ENCODE results near the gene PTPDC1. TPM values are rescaled to one million over a fixed set of nuclear protein-coding genes. Genes with fewer than 3 reads are reported as not detected.

Gene PTPDC1
- total RNA-seq, 3 donors from 2014 or later (not counting 1 experiment from before 2014, with no cell fraction given): 2.8 to 3.9 (median 3.4) TPM

- ATAC-seq: no peak
- no peak overlapping the region for H3K27ac Mint-ChIP-seq
- Histone ChIP-seq H3K27me3 (ENCODE audit: control insufficient read depth, insufficient read depth, low read length) (no peaks in the 10 kb centered on the region), H3K9me3 (ENCODE audit: control insufficient read depth, insufficient read depth, low read length) (peaks cover 12% of the 10 kb centered on the region), H3K4me1 (ENCODE audit: control insufficient read depth, insufficient read depth, low read length) (no peaks in the 10 kb centered on the region), H3K36me3 (ENCODE audit: control insufficient read depth, insufficient read depth, low read length) (no peaks in the 10 kb centered on the region), H3K27ac (ENCODE audit: low read length) (no peak overlapping the region), H3K4me3 (ENCODE audit: low read length) (no peak overlapping the region)
- WGBS (ENCODE audit: insufficient coverage): 100% methylated on average over 1 of the region's 1 CpG
- H3K27me3 Mint-ChIP-seq (ENCODE audit: low read depth in 2 of 2): peaks cover 0 to 5% of the 10 kb centered on the region in 2 donors
- no peak overlapping the region for H3K4me3 Mint-ChIP-seq
- TF ChIP-seq, protein P1, sequence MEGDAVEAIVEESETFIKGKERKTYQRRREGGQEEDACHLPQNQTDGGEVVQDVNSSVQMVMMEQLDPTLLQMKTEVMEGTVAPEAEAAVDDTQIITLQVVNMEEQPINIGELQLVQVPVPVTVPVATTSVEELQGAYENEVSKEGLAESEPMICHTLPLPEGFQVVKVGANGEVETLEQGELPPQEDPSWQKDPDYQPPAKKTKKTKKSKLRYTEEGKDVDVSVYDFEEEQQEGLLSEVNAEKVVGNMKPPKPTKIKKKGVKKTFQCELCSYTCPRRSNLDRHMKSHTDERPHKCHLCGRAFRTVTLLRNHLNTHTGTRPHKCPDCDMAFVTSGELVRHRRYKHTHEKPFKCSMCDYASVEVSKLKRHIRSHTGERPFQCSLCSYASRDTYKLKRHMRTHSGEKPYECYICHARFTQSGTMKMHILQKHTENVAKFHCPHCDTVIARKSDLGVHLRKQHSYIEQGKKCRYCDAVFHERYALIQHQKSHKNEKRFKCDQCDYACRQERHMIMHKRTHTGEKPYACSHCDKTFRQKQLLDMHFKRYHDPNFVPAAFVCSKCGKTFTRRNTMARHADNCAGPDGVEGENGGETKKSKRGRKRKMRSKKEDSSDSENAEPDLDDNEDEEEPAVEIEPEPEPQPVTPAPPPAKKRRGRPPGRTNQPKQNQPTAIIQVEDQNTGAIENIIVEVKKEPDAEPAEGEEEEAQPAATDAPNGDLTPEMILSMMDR (IDR thresholded peaks at IDR 0.05): no peak
- H3K4me1 Mint-ChIP-seq: no peaks in the 10 kb centered on the region
- intact Hi-C loops (cut with micrococcal nuclease): no loop called here
- H3K36me3 Mint-ChIP-seq: peaks cover 8% of the 10 kb centered on the region
- H3K9me3 Mint-ChIP-seq: peaks cover 3 to 6% of the 10 kb centered on the region in 2 donors
- DNase-seq: no peak
Measured at GRCh38 chr9:94057918-94058317, 26.3 kb upstream of the PTPDC1 start.

- H3K27me3 Mint-ChIP-seq (ENCODE audit: low read depth in 2 of 2): no peaks in the 10 kb centered on the region
- no peak overlapping the region for H3K27ac ChIP-seq (ENCODE audit: low read length)
- ATAC-seq: no peak
- H3K9me3 Mint-ChIP-seq: peaks cover 3 to 6% of the 10 kb centered on the region in 2 donors
- H3K36me3 ChIP-seq (ENCODE audit: control insufficient read depth, insufficient read depth, low read length): no peaks in the 10 kb centered on the region
- peaks cover 5 to 7% of the 10 kb centered on the region in 2 donors for H3K4me1 Mint-ChIP-seq
- no peak overlapping the region for H3K4me3 Mint-ChIP-seq
- H3K27me3 ChIP-seq (ENCODE audit: control insufficient read depth, insufficient read depth, low read length): no peaks in the 10 kb centered on the region
- H3K27ac Mint-ChIP-seq: no peak overlapping the region
- intact Hi-C loops (cut with micrococcal nuclease): no loop called here
- TF ChIP-seq, protein P1 (IDR thresholded peaks at IDR 0.05): no peak
- no peaks in the 10 kb centered on the region for H3K4me1 ChIP-seq (ENCODE audit: control insufficient read depth, insufficient read depth, low read length)
- no peak for DNase-seq
- no peak overlapping the region for H3K4me3 ChIP-seq (ENCODE audit: low read length)
- WGBS (ENCODE audit: insufficient coverage): 96% methylated on average over 3 of the region's 3 CpGs
- H3K9me3 ChIP-seq (ENCODE audit: control insufficient read depth, insufficient read depth, low read length): peaks cover 12% of the 10 kb centered on the region
- peaks cover 8% of the 10 kb centered on the region for H3K36me3 Mint-ChIP-seq
Measured at GRCh38 chr9:94061864-94062263, 22.4 kb upstream of the PTPDC1 start.

DNA sequence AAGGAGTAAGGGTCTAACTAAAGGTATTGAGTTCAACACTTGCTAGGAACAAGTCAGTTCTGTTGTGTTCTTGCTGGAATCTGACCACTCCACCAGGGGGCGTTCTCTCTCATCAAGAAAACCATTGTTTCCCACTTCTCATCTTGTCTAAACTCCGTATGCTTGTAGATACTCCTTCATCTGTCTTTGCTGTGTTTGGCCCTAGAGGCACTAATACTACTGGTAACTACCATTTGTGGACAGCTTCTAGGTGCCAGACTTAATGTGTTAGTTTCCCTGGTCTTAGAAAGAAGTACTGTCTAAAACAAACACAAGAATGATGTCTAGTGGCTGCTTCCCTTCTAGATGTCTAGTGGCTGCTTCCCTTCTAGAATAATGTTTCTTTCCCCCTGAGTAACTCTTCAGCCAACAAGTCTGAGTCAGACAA is 18.7 kb upstream of the PTPDC1 start:
- DNase-seq: peak; percentile 56 to 87
- TF ChIP-seq, protein P1 (IDR thresholded peaks at IDR 0.05): peak; percentile 90
- intact Hi-C loops (cut with micrococcal nuclease): loop anchor here (1.0 kb wide), 1 partner anchor 148 kb away; no protein-coding TSS in a partner anchor
- H3K9me3 Mint-ChIP-seq: peaks cover 3 to 6% of the 10 kb centered on the region in 2 donors
- no peaks in the 10 kb centered on the region for H3K27me3 ChIP-seq (ENCODE audit: control insufficient read depth, insufficient read depth, low read length)
- H3K36me3 ChIP-seq (ENCODE audit: control insufficient read depth, insufficient read depth, low read length): no peaks in the 10 kb centered on the region
- ATAC-seq: peak; percentile 73 to 75 (median 74)
- H3K36me3 Mint-ChIP-seq: peaks cover 8% of the 10 kb centered on the region
- H3K9me3 ChIP-seq (ENCODE audit: control insufficient read depth, insufficient read depth, low read length): peaks cover 12% of the 10 kb centered on the region
- whole genome bisulfite sequencing (ENCODE audit: insufficient coverage): 6% methylated on average over 2 of the region's 2 CpGs
- H3K27ac ChIP-seq (ENCODE audit: low read length): no peak overlapping the region
- no peaks in the 10 kb centered on the region for H3K4me1 ChIP-seq (ENCODE audit: control insufficient read depth, insufficient read depth, low read length)
- H3K27me3 Mint-ChIP-seq (ENCODE audit: low read depth in 2 of 2): no peaks in the 10 kb centered on the region
- H3K27ac Mint-ChIP-seq: no peak overlapping the region
- no peak overlapping the region for H3K4me3 Mint-ChIP-seq
- no peak overlapping the region for H3K4me3 ChIP-seq (ENCODE audit: low read length)
- H3K4me1 Mint-ChIP-seq: peaks cover 5 to 7% of the 10 kb centered on the region in 2 donors

DNA sequence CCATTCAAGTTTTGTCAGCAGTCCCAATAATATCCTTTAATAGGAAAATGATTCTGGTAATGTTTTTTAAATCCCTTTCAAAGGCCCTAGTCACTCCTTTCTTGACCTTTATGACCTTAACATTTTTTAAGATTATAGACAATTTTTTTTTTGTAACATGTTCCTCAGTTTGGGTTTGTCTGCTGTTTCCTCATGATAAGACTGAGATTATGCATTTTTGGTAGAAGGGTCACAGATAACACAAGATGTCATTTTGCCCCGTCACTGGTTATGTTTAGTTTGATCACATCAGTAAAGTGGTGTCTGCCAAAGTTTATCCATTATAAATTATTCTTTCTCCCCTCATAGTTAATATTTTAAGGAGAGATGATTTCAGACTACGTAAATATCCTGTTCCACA is 16.0 kb upstream of the PTPDC1 start:
- intact Hi-C loops (cut with micrococcal nuclease): no loop called here
- H3K4me3 Mint-ChIP-seq: no peak overlapping the region
- H3K9me3 ChIP-seq (ENCODE audit: control insufficient read depth, insufficient read depth, low read length): no peaks in the 10 kb centered on the region

More for the DNA sequence above, 16.0 kb upstream of the PTPDC1 start:
- Histone ChIP-seq H3K4me3 (ENCODE audit: low read length) (no peak overlapping the region), H3K27ac (ENCODE audit: low read length) (no peak overlapping the region), H3K36me3 (ENCODE audit: control insufficient read depth, insufficient read depth, low read length) (no peaks in the 10 kb centered on the region), H3K27me3 (ENCODE audit: control insufficient read depth, insufficient read depth, low read length) (no peaks in the 10 kb centered on the region), H3K4me1 (ENCODE audit: control insufficient read depth, insufficient read depth, low read length) (no peaks in the 10 kb centered on the region)
- no peaks in the 10 kb centered on the region for H3K27me3 Mint-ChIP-seq (ENCODE audit: low read depth in 2 of 2)
- no peaks in the 10 kb centered on the region for H3K9me3 Mint-ChIP-seq
- no peak overlapping the region for H3K27ac Mint-ChIP-seq
- no peaks in the 10 kb centered on the region for H3K36me3 Mint-ChIP-seq
- no CpG with 5 or more reads among the region's 2 CpGs for WGBS (ENCODE audit: insufficient coverage)
- ATAC-seq (no peak), DNase-seq (no peak)
- peaks cover 5 to 7% of the 10 kb centered on the region in 2 donors for H3K4me1 Mint-ChIP-seq
- TF ChIP-seq, protein P1 (IDR thresholded peaks at IDR 0.05): no peak

Measured in natural killer cell (primary cell).